Ovary (tissue), 9 donors: ENCODE results near the gene ZNF92. TPM values are rescaled to one million over a fixed set of nuclear protein-coding genes. Genes with fewer than 3 reads are reported as not detected.
"Not testable (repeated sequence)": the region's sequence is repeated elsewhere in the genome, so short reads cannot be mapped to it uniquely, and the experiment has no call there.

Experiments used
- DNase-seq, 5 donors: peaks; one replicate each; pipeline ENCODE4 v3.0.0-alpha.2; 2019 to 2020
- H3K27ac ChIP-seq, 2 donors: fragments of 200-600 bp; one replicate each; pipeline versions ENCODE4 v1.5.1 to v1.8.0; 2019 to 2022
- H3K27me3 ChIP-seq: fragments of 200-600 bp; one replicate; pipeline ENCODE4 v1.8.0; 2022
- H3K36me3 ChIP-seq: fragments of 200-600 bp; sonication (generic); one replicate; pipeline ENCODE4 v1.5.1; 2019
- H3K4me1 ChIP-seq: one replicate; pipeline ENCODE4 v1.8.1; 2013; ENCODE audit warnings: mild to moderate bottlenecking, moderate library complexity; ENCODE audit not compliant: insufficient read depth
- H3K4me3 ChIP-seq: fragments of 200-600 bp; sonication (generic); one replicate; pipeline ENCODE4 v1.5.1; 2017
- H3K9me3 ChIP-seq, 2 donors: fragments of 200-600 bp in 1 of 2; sonication (generic) in 1 of 2; one replicate each; pipeline versions ENCODE4 v1.5.1 to v1.8.1; 2013 to 2019; ENCODE audit warnings: mild to moderate bottlenecking in 1 of 2, moderate library complexity in 1 of 2
- EP300 ChIP-seq: sonication (generic); formaldehyde crosslinking; IDR thresholded peaks from one replicate; pipeline ENCODE4 v1.6.1; 2017; ENCODE audit warnings: antibody characterized with exemption
- POLR2A ChIP-seq: fragments of 450-650 bp; IDR thresholded peaks from one replicate; pipeline ENCODE4 v1.6.1; 2017; ENCODE audit warnings: antibody characterized with exemption, mild to moderate bottlenecking, moderate library complexity
- WGBS, 3 donors: extraction: QIAGEN DNeasy Blood & Tissue Kit in 1 of 3; methylation state at CpG; one replicate each; pipeline versions ENCODE4 v1.1.5 to v1.1.7; 2013 to 2017; 5-methylcytosine and 5-hydroxymethylcytosine counted together
- intact Hi-C, 4 donors: fragments of 100-400 bp; cut with DNase I; formaldehyde crosslinking; loops; one replicate each; pipeline versions ENCODE4 v1.11.0 to v1.15.1; 2022 to 2023
- polyA plus RNA-seq, 2 donors: library from polyadenylated mRNA; stranded (reverse); fragments of 200-250 nt in 1 of 2; fragments of 350-450 nt in 1 of 2; fragmentation: Illumina TruSeq in 1 of 2; extraction: RNeasy Lipid Tissue Mini Kit (QIAGEN cat#74804) in 1 of 2; gene quantifications; one replicate each; pipeline ENCODE4 v1.2.3, GENCODE V29; 2013 to 2014
- total RNA-seq, 7 donors: library from RNA; depleted of rRNA in 2 of 7; stranded (reverse); fragments of >200 nt in 2 of 7; fragmentation: NEBNext Ultra II Directional in 3 of 7; extraction: Animal tissue kit (Norgen Biotek cat#: 25700) in 3 of 7; gene quantifications; one replicate each; pipeline versions ENCODE4 v1.1.0 to v1.2.4, GENCODE V29; 2016 to 2023
- TF ChIP-seq, protein P1 (sequence below), 3 donors: fragments of 450-650 bp in 2 of 3; fragments of 200-600 bp in 1 of 3; IDR thresholded peaks; one replicate each; pipeline versions ENCODE4 v1.5.1 to v1.8.0; 2016 to 2022; ENCODE audit warnings: antibody characterized with exemption in 3 of 3, mild to moderate bottlenecking in 1 of 3
- donor health status: DM: no; HTN: no; CAD: no; lungs with moderate emphysema.
- donor health status: DM: no; HTN: no; CAD: no.
- donor health status: Bipolar disorder and iron deficiency.
- donor health status: DM: yes; HTN: yes; CAD: no.
- donor health status: DM: no; HTN: no; CAD: no.
- donor health status: DM: yes; HTN: yes; CAD: no.

Gene ZNF92
- total and polyA plus RNA-seq, 9 donors: 4.8 to 12.6 (median 7.6) TPM

DNA sequence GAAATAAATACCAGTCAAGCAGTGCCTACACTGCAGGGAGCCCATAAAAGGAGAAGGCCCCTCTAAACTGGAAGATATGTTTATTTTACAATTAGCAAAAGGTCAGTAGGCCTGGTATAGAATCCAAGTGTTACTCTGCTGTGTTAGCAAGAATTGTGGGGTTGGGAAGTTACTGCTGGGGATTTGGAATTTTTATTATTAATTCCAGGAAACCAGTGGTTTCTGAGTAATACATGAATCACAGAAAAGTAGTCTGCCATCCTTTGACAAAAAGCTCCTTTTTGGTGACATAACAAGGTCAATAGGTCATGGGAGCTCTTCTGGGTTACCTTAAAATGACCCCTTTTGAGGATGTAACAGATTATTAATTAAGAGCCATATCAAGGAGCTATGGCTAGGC is 67.4 kb downstream of the ZNF92 start:
- Histone ChIP-seq H3K27me3 (no peaks in the 10 kb centered on the region), H3K9me3 (no peaks in the 10 kb centered on the region), H3K36me3 (no peaks in the 10 kb centered on the region), H3K27ac (no peak overlapping the region), H3K4me1 (peaks cover 2% of the 10 kb centered on the region), H3K4me3 (no peak overlapping the region)
- intact Hi-C loops: no loop called here
- no peak for DNase-seq
- TF ChIP-seq, protein P1, sequence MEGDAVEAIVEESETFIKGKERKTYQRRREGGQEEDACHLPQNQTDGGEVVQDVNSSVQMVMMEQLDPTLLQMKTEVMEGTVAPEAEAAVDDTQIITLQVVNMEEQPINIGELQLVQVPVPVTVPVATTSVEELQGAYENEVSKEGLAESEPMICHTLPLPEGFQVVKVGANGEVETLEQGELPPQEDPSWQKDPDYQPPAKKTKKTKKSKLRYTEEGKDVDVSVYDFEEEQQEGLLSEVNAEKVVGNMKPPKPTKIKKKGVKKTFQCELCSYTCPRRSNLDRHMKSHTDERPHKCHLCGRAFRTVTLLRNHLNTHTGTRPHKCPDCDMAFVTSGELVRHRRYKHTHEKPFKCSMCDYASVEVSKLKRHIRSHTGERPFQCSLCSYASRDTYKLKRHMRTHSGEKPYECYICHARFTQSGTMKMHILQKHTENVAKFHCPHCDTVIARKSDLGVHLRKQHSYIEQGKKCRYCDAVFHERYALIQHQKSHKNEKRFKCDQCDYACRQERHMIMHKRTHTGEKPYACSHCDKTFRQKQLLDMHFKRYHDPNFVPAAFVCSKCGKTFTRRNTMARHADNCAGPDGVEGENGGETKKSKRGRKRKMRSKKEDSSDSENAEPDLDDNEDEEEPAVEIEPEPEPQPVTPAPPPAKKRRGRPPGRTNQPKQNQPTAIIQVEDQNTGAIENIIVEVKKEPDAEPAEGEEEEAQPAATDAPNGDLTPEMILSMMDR (IDR thresholded peaks at IDR 0.05): no peak
- no peak for TF ChIP-seq EP300

DNA sequence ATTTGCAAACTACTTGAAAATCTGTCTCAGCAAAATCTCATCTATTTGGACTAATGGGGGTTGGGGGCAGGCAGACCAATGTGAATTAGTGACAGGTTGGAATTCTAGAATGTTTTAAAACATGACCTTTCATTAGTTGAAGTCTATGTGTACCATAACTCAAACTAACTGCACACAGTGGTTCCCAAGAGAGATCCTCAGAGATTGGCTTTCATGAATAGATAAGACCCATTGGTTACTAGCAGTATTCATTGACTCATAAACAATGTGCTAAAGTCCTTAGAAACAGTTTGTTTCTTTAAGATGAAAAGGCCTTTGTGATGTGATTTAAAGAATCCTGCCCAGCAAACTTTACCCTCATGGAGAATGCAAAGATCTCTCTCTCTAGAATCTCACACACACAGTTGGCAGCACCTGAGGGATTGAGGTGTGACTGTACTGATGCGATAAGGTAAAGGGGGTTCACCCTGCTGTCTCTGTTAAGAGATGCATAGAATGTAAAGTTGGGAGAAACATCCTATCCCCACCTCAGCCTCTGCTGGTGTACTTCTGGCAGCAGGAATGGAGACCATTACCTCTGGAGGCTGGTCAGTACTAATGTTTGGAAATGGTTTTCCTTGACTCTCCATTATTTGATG is 70.7 kb downstream of the ZNF92 start:
- DNase-seq: no peak
- H3K27me3 ChIP-seq: no peaks in the 10 kb centered on the region
- WGBS, 3 donors: 94 to 97% (median 95%) methylated on average over 1 of the region's 1 CpG
- H3K4me3 ChIP-seq: no peak overlapping the region
- intact Hi-C loops: no loop called here
- H3K27ac ChIP-seq: no peak overlapping the region
- no peaks in the 10 kb centered on the region for H3K9me3 ChIP-seq
- TF ChIP-seq POLR2A (no peak), EP300 (no peak)
- TF ChIP-seq, protein P1 (IDR thresholded peaks at IDR 0.05): no peak
- no peaks in the 10 kb centered on the region for H3K4me1 ChIP-seq
- no peaks in the 10 kb centered on the region for H3K36me3 ChIP-seq

DNA sequence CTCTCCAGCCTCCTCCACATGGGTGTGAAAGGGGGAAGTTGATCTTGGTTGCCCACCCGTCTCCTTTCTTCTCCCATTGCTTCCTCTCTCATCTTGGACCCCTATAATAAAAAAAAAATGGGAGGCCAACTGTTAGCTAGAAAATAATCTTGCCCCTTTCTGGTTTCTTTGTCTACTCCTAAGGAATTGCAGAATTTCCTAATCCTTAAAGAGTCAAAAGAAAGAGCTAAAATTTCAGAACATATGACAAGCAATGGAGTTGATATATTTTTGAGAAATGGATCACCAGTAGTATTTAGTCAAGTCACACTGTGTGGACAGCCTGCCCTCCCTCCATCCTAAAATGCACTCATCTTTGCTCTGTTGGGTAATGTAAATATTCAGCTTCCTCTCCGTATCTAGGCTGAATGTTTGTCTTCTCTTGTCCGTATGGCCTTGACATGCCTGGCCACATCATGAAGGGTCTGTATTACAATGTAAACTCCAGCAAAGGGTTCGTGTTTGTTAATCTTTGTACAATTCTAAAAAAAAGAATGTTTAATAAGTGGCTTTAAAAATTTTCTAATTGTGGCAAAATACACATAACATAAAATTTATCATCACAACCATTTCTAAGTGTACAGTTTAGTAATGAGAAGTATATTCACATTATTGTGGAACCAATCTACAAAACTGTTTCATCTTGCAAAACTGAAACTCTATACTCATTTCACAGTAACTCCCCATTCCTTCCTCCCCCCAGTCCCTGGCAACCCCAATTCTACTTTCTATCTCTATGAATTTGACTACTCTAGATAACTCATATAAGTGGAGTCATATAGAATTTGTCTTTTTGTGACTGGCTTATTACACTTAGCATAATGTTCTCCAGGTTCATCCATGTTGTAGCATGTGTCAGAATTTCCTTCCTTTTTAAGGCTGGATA is 71.5 kb downstream of the ZNF92 start:
- intact Hi-C loops: no loop called here
- Histone ChIP-seq H3K4me3 (no peak overlapping the region), H3K27me3 (no peaks in the 10 kb centered on the region), H3K27ac (no peak overlapping the region), H3K4me1 (no peaks in the 10 kb centered on the region), H3K36me3 (no peaks in the 10 kb centered on the region), H3K9me3 (no peaks in the 10 kb centered on the region)
- WGBS, 3 donors: 25 to 46% (median 27%) methylated on average over 4 of the region's 4 CpGs
- TF ChIP-seq EP300 (no peak), POLR2A (no peak)
- TF ChIP-seq, protein P1 (IDR thresholded peaks at IDR 0.05): no peak
- no peak for DNase-seq

DNA sequence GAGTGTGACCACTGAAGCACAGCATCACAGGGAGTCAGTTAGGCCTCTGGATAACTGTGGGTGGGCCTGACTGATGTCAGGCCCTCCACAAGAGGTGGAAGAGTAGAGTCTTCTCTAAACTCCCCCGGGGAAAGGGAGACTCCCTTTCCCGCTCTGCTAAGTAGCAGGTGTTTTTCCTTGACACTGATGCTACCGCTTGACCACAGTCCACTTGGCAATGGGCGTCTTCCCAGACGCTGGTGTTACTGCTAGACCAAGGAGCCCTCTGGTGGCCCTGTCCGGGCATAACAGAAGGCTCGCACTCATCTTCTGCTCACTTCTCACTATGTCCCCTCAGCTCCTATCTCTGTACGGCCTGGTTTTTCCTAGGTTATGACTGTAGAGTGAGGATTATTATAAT is 73.4 kb downstream of the ZNF92 start:
- H3K4me1 ChIP-seq, H3K9me3 ChIP-seq, H3K27me3 ChIP-seq, DNase-seq, intact Hi-C loops, H3K4me3 ChIP-seq, H3K36me3 ChIP-seq, H3K27ac ChIP-seq: not testable (repeated sequence)
- WGBS, 3 donors: 79 to 80% (median 80%) methylated on average over 8 of the region's 8 CpGs
